ENCODE measurements around the gene PEF1. TPM values are rescaled to one million over a fixed set of nuclear protein-coding genes. Genes with fewer than 3 reads are reported as not detected.
A peak's percentile ranks its signal among the peaks of the same experiment; 100 is the strongest.

PEF1 gene
- total RNA-seq, 1 experiment from 2014 or later = 56.3 TPM

GRCh38 chr1:31640964-31641363 is 3.7 kb downstream of the PEF1 start:
- no peak for DNase-seq (ENCODE audit: low spot score)
- H3K36me3 ChIP-seq (ENCODE audit: insufficient read depth, low read length, poor library complexity, severe bottlenecking) = no peaks in the 10 kb centered on the region
- no peak for TF ChIP-seq EZH2 (IDR thresholded peaks at IDR 0.05; ENCODE audit: borderline replicate concordance, low read depth, low read length, poor library complexity, severe bottlenecking)
- TF ChIP-seq, protein P1, sequence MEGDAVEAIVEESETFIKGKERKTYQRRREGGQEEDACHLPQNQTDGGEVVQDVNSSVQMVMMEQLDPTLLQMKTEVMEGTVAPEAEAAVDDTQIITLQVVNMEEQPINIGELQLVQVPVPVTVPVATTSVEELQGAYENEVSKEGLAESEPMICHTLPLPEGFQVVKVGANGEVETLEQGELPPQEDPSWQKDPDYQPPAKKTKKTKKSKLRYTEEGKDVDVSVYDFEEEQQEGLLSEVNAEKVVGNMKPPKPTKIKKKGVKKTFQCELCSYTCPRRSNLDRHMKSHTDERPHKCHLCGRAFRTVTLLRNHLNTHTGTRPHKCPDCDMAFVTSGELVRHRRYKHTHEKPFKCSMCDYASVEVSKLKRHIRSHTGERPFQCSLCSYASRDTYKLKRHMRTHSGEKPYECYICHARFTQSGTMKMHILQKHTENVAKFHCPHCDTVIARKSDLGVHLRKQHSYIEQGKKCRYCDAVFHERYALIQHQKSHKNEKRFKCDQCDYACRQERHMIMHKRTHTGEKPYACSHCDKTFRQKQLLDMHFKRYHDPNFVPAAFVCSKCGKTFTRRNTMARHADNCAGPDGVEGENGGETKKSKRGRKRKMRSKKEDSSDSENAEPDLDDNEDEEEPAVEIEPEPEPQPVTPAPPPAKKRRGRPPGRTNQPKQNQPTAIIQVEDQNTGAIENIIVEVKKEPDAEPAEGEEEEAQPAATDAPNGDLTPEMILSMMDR (conservative IDR thresholded peaks at IDR 0.05; ENCODE audit: low read depth, low read length) = no peak
- no peaks in the 10 kb centered on the region for H3K9me3 ChIP-seq (ENCODE audit: low read depth, low read length, poor library complexity, severe bottlenecking)
- no peaks in the 10 kb centered on the region for H3K27me3 ChIP-seq (replicated peaks; ENCODE audit: insufficient read depth, low read depth, low read length, poor library complexity)
- H3K27ac ChIP-seq (ENCODE audit: low read depth, low read length, poor library complexity, severe bottlenecking) = no peak overlapping the region
- peaks cover 19% of the 10 kb centered on the region for H3K4me1 ChIP-seq (ENCODE audit: insufficient read depth, low read length, poor library complexity, severe bottlenecking)
- intact Hi-C loops (cut with micrococcal nuclease; ENCODE audit: unreplicated experiment) = no loop called here
- ChIA-PET POLR2A (ENCODE audit: low non-redundant PET) (interaction anchor here (0.7 to 0.8 kb wide), 2 partner anchors 128 to 782 kb away, joined by 3 read pairs; no protein-coding TSS in a partner anchor), CTCF (no interaction called here)
- H3K4me3 ChIP-seq (ENCODE audit: low read depth, low read length, poor library complexity, severe bottlenecking) = no peak overlapping the region
- no TSS peak for BruUV-seq (replicated peaks)

GRCh38 chr1:31640179-31640578 is 4.5 kb downstream of the PEF1 start:
- Histone ChIP-seq H3K4me3 (ENCODE audit: low read depth, low read length, poor library complexity, severe bottlenecking) (no peak overlapping the region), H3K36me3 (ENCODE audit: insufficient read depth, low read length, poor library complexity, severe bottlenecking) (no peaks in the 10 kb centered on the region), H3K9me3 (ENCODE audit: low read depth, low read length, poor library complexity, severe bottlenecking) (no peaks in the 10 kb centered on the region), H3K27me3 (replicated peaks; ENCODE audit: insufficient read depth, low read depth, low read length, poor library complexity) (no peaks in the 10 kb centered on the region), H3K27ac (ENCODE audit: low read depth, low read length, poor library complexity, severe bottlenecking) (no peak overlapping the region), H3K4me1 (ENCODE audit: insufficient read depth, low read length, poor library complexity, severe bottlenecking) (peaks cover 15% of the 10 kb centered on the region)
- TF ChIP-seq EZH2 (IDR thresholded peaks at IDR 0.05; ENCODE audit: borderline replicate concordance, low read depth, low read length, poor library complexity, severe bottlenecking) = no peak
- TF ChIP-seq, protein P1 (conservative IDR thresholded peaks at IDR 0.05; ENCODE audit: low read depth, low read length) = no peak
- BruUV-seq (replicated peaks) = no TSS peak
- no peak for DNase-seq (ENCODE audit: low spot score)
- intact Hi-C loops (cut with micrococcal nuclease; ENCODE audit: unreplicated experiment) = no loop called here
- CTCF ChIA-PET = no interaction called here
- POLR2A ChIA-PET (ENCODE audit: low non-redundant PET) = interaction anchor here (0.8 kb wide), 1 partner anchor 783 kb away, joined by 3 read pairs; no protein-coding TSS in a partner anchor

DNA sequence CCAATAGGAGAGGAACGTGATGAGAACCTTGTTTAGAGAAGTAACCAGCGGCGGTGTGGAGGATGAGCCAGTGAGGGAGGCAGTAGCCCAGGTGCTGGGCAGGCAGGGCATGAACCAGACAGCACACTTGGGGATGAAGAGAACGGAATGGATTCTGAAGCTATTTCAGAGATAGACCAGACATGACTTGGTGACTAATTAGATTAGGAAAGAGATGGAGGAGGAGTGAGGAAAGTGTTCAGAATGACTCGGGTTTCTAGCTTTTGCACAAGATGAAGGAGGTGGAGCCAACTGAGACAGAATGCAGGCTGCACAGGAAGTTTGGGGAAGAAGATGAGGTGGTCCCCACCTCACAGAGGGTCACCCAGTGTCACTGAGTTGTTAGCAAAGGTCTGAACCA is 5.1 kb downstream of the PEF1 start:
- H3K4me3 ChIP-seq (ENCODE audit: low read depth, low read length, poor library complexity, severe bottlenecking) = no peak overlapping the region
- no peaks in the 10 kb centered on the region for H3K36me3 ChIP-seq (ENCODE audit: insufficient read depth, low read length, poor library complexity, severe bottlenecking)
- no peaks in the 10 kb centered on the region for H3K9me3 ChIP-seq (ENCODE audit: low read depth, low read length, poor library complexity, severe bottlenecking)
- no peak overlapping the region for H3K27ac ChIP-seq (ENCODE audit: low read depth, low read length, poor library complexity, severe bottlenecking)
- POLR2A ChIA-PET (ENCODE audit: low non-redundant PET) = no interaction called here
- CTCF ChIA-PET = interaction anchor here (0.5 to 0.6 kb wide), 2 partner anchors 66 to 915 kb away, joined by 3 to 9 read pairs; no protein-coding TSS in a partner anchor
- no peaks in the 10 kb centered on the region for H3K27me3 ChIP-seq (replicated peaks; ENCODE audit: insufficient read depth, low read depth, low read length, poor library complexity)
- TF ChIP-seq, protein P1 (conservative IDR thresholded peaks at IDR 0.05; ENCODE audit: low read depth, low read length) = no peak
- TF ChIP-seq EZH2 (IDR thresholded peaks at IDR 0.05; ENCODE audit: borderline replicate concordance, low read depth, low read length, poor library complexity, severe bottlenecking) = no peak
- BruUV-seq (replicated peaks) = no TSS peak
- H3K4me1 ChIP-seq (ENCODE audit: insufficient read depth, low read length, poor library complexity, severe bottlenecking) = peaks cover 15% of the 10 kb centered on the region
- intact Hi-C loops (cut with micrococcal nuclease; ENCODE audit: unreplicated experiment) = no loop called here
- DNase-seq (ENCODE audit: low spot score) = peak; percentile 15

Measured in A673 (cell line).